Gastrocnemius medialis (tissue), 4 donors: Measurements from ENCODE around the gene SULT4A1. TPM values are rescaled to one million over a fixed set of nuclear protein-coding genes. Genes with fewer than 3 reads are reported as not detected.

ENCODE experiments used
- ATAC-seq, 2 donors: fragments of 150-250 bp; one replicate each; pipeline ENCODE4 v1.9.1; 2016
- DNase-seq, 2 donors: peaks; one replicate each; pipeline ENCODE4 v3.0.0-alpha.2; 2019
- H3K27ac ChIP-seq, 4 donors: fragments of 200-600 bp; sonication (generic); 1 replicate in 1 of 4; 2 replicates in 3 of 4; pipeline ENCODE4 v1.5.1; 2016 to 2018; ENCODE audit warnings: mild to moderate bottlenecking in 2 of 4, moderate library complexity in 1 of 4
- H3K27me3 ChIP-seq, 3 donors: fragments of 200-600 bp; sonication (generic) in 2 of 3; 1 replicate in 1 of 3; 2 replicates in 2 of 3; pipeline versions ENCODE4 v1.5.1 to v1.6.0; 2016 to 2019; ENCODE audit warnings: mild to moderate bottlenecking in 1 of 3, moderate library complexity in 1 of 3
- H3K36me3 ChIP-seq, 2 donors: fragments of 200-600 bp; sonication (generic) in 1 of 2; one replicate each; pipeline ENCODE4 v1.5.1; 2017 to 2018
- H3K4me1 ChIP-seq, 2 donors: fragments of 200-600 bp; sonication (generic) in 1 of 2; one replicate each; pipeline ENCODE4 v1.5.1; 2016 to 2017; ENCODE audit warnings: mild to moderate bottlenecking in 2 of 2
- H3K4me3 ChIP-seq, 4 donors: fragments of 200-600 bp; sonication (generic) in 3 of 4; 1 replicate in 1 of 4; 2 replicates in 3 of 4; pipeline ENCODE4 v1.5.1; 2016 to 2019; ENCODE audit warnings: mild to moderate bottlenecking in 2 of 4
- H3K9me3 ChIP-seq, 3 donors: fragments of 200-600 bp; sonication (generic) in 2 of 3; 1 replicate in 1 of 3; 2 replicates in 2 of 3; pipeline ENCODE4 v1.5.1; 2016 to 2019
- CTCF ChIP-seq, 5 experiments: fragments of 450-650 bp in 3 of 5; fragments of 200-600 bp in 2 of 5; sonication (generic) in 2 of 5; IDR thresholded peaks in 4 of 5; conservative IDR thresholded peaks in 1 of 5; 1 replicate in 4 of 5; 2 replicates in 1 of 5; pipeline ENCODE4 v1.5.1; 2016 to 2019; ENCODE audit warnings: antibody characterized with exemption in 5 of 5, mild to moderate bottlenecking in 3 of 5, moderate library complexity in 3 of 5
- POLR2A ChIP-seq, 2 donors: fragments of 450-650 bp; IDR thresholded peaks; one replicate each; pipeline ENCODE4 v1.6.1; 2017; ENCODE audit warnings: antibody characterized with exemption in 2 of 2, mild to moderate bottlenecking in 2 of 2, moderate library complexity in 2 of 2
- in situ Hi-C, 4 donors: fragments of 200-750 bp; cut with MboI; loops; one replicate each; pipeline versions ENCODE4 v1.15.0 to v1.8.0; 2017; ENCODE audit warnings: low sequenced_read_pairs in 4 of 4
- intact Hi-C: fragments of 100-400 bp; cut with DNase I; formaldehyde crosslinking; loops from one replicate; pipeline ENCODE4 v1.15.1; 2023; ENCODE audit warnings: low total_unique reads
- total RNA-seq, 4 donors: library from RNA; depleted of rRNA; stranded (reverse); fragments of >200 nt; gene quantifications; one replicate each; pipeline versions ENCODE4 v1.1.0 to v1.2.3, GENCODE V29; 2016

The SULT4A1 gene
- total RNA-seq, 4 donors from 2014 or later = not detected

GRCh38 chr22:43854121-43854785 is 8.1 kb downstream of the SULT4A1 start:
- intact Hi-C loops (no loop called here), in situ Hi-C loops (no loop called here)
- no peaks in the 10 kb centered on the region for H3K36me3 ChIP-seq
- no peak overlapping the region for H3K4me3 ChIP-seq
- no peaks in the 10 kb centered on the region for H3K4me1 ChIP-seq
- no peaks in the 10 kb centered on the region for H3K9me3 ChIP-seq
- H3K27me3 ChIP-seq = peaks cover 4 to 31% (median 21%) of the 10 kb centered on the region in 3 donors
- ATAC-seq = no peak
- no peak overlapping the region for H3K27ac ChIP-seq
- no peak for TF ChIP-seq POLR2A (IDR thresholded peaks at IDR 0.05)
- no peak for TF ChIP-seq CTCF (IDR thresholded peaks at IDR 0.05 in 4 of 5, conservative IDR thresholded peaks at IDR 0.05 in 1 of 5)
- DNase-seq = peak in 1 of 2 donors; percentile 8

GRCh38 chr22:43853328-43853931 is 8.9 kb downstream of the SULT4A1 start:
- no peak overlapping the region for H3K27ac ChIP-seq
- TF ChIP-seq POLR2A (IDR thresholded peaks at IDR 0.05) (no peak), CTCF (IDR thresholded peaks at IDR 0.05 in 4 of 5, conservative IDR thresholded peaks at IDR 0.05 in 1 of 5) (no peak)
- H3K9me3 ChIP-seq = no peaks in the 10 kb centered on the region
- no peaks in the 10 kb centered on the region for H3K36me3 ChIP-seq
- peaks cover 4 to 29% (median 19%) of the 10 kb centered on the region in 3 donors for H3K27me3 ChIP-seq
- in situ Hi-C loops = no loop called here
- no peak overlapping the region for H3K4me3 ChIP-seq
- peak in 1 of 2 donors; percentile 5 for DNase-seq
- no peak for ATAC-seq
- H3K4me1 ChIP-seq = no peaks in the 10 kb centered on the region
- intact Hi-C loops = no loop called here

GRCh38 chr22:43852573-43853327 is 9.6 kb downstream of the SULT4A1 start:
- in situ Hi-C loops = no loop called here
- no peak for ATAC-seq

GRCh38 chr22:43851979-43852307 is 10.4 kb downstream of the SULT4A1 start:
- peaks cover 4 to 26% (median 19%) of the 10 kb centered on the region in 3 donors for H3K27me3 ChIP-seq
- no peak for DNase-seq
- intact Hi-C loops = no loop called here

More at GRCh38 chr22:43852573-43853327, 9.6 kb downstream of the SULT4A1 start:
- TF ChIP-seq CTCF (IDR thresholded peaks at IDR 0.05 in 4 of 5, conservative IDR thresholded peaks at IDR 0.05 in 1 of 5) = no peak
- TF ChIP-seq POLR2A (IDR thresholded peaks at IDR 0.05) = no peak
- Histone ChIP-seq H3K27me3 (peaks cover 4 to 29% (median 19%) of the 10 kb centered on the region in 3 donors), H3K9me3 (no peaks in the 10 kb centered on the region), H3K27ac (no peak overlapping the region), H3K4me1 (no peaks in the 10 kb centered on the region), H3K36me3 (no peaks in the 10 kb centered on the region), H3K4me3 (no peak overlapping the region)
- intact Hi-C loops = no loop called here
- DNase-seq = peak in 1 of 2 donors; percentile 6

More at GRCh38 chr22:43851979-43852307, 10.4 kb downstream of the SULT4A1 start:
- H3K27ac ChIP-seq = no peak overlapping the region
- no peaks in the 10 kb centered on the region for H3K36me3 ChIP-seq
- no peaks in the 10 kb centered on the region for H3K9me3 ChIP-seq
- no peak for ATAC-seq
- in situ Hi-C loops = no loop called here
- no peak for TF ChIP-seq CTCF (IDR thresholded peaks at IDR 0.05 in 4 of 5, conservative IDR thresholded peaks at IDR 0.05 in 1 of 5)
- no peak for TF ChIP-seq POLR2A (IDR thresholded peaks at IDR 0.05)
- no peaks in the 10 kb centered on the region for H3K4me1 ChIP-seq
- H3K4me3 ChIP-seq = no peak overlapping the region
